Left ventricle myocardium inferior (tissue), 1 donor: ENCODE results near the gene VPS36. TPM values are rescaled to one million over a fixed set of nuclear protein-coding genes. Genes with fewer than 3 reads are reported as not detected.
A peak's percentile ranks its signal among the peaks of the same experiment; 100 is the strongest.

Experiments used
- DNase-seq: peaks from one replicate; pipeline ENCODE4 v3.0.0-alpha.2; 2020
- H3K27ac ChIP-seq: fragments of 200-600 bp; replicated peaks from 2 replicates; pipeline ENCODE4 v1.8.0; 2021
- H3K27me3 ChIP-seq: fragments of 200-600 bp; 2 replicates; pipeline ENCODE4 v1.8.0; 2021; ENCODE audit warnings: low read depth
- H3K36me3 ChIP-seq: fragments of 200-600 bp; 2 replicates; pipeline ENCODE4 v1.8.0; 2021
- H3K4me1 ChIP-seq: fragments of 200-600 bp; 2 replicates; pipeline ENCODE4 v1.8.0; 2021
- H3K4me3 ChIP-seq: fragments of 200-600 bp; 2 replicates; pipeline ENCODE4 v1.8.0; 2021; ENCODE audit warnings: mild to moderate bottlenecking, moderate library complexity
- H3K9me3 ChIP-seq: fragments of 200-600 bp; replicated peaks from 2 replicates; pipeline ENCODE4 v1.8.0; 2021
- intact Hi-C: fragments of 100-400 bp; cut with micrococcal nuclease; formaldehyde crosslinking; loops from one replicate; pipeline ENCODE4 v1.11.0; 2022
- total RNA-seq: library from RNA; stranded (reverse); fragmentation: NEBNext Ultra II Directional; extraction: Animal tissue kit (Norgen Biotek cat#: 25700); gene quantifications from one replicate; pipeline ENCODE4 v1.2.1, GENCODE V29; 2021
- TF ChIP-seq, protein P1 (sequence below): fragments of 200-600 bp; IDR thresholded peaks from 2 replicates; pipeline ENCODE4 v1.8.0; 2021; ENCODE audit warnings: antibody characterized with exemption, mild to moderate bottlenecking, borderline replicate concordance
- donor health status: DM: no; HTN: yes; CAD: no; lungs with severe emphysema.

The VPS36 gene
- total RNA-seq, 1 donor from 2014 or later: 32.3 TPM

DNA sequence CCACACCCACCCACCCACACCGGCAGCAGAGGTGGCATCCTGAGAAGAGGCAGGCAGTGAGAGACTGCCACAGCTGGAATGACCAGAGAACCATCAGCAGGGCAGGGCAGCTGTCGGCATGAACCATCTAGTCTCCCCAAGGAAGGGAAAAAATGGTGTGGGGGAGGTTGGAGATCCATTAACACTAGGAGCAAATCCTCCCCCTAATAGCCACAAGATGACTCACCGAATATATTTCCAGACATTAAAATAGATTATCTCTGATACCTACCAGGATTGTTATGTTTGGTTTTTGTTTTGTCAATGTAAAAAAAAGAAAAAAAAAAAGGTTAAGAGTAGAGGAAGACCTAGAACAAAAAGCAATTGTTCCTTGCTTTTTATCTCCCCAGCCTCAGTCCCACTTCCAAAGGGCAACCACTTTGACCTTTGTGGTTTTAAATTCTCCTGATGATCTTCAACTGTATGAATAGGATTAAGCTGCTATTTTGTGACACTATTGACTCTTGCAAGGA is 78.6 kb downstream of the VPS36 start:
- intact Hi-C loops: no loop called here
- no peak for DNase-seq

DNA sequence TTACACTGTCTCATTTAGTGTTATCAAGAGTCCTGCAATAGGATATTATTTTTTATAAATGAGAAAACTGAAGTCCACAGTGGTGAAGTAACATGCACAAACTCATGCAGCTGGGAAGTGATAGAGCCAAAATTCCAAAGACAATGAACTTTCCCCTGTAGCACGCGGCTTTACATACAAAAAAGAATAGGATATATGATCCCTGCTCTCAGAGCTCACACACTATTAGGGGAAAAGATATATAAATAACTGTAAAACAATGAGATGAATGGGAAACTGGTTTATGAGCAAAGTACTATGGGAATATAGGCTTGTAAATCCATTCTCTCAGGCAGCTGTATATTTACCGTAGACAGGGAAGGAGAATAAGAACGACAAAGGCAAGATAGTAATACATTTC is 84.1 kb downstream of the VPS36 start:
- Histone ChIP-seq H3K4me1 (peaks cover 4% of the 10 kb centered on the region), H3K27ac (no peak overlapping the region), H3K4me3 (no peak overlapping the region), H3K27me3 (no peaks in the 10 kb centered on the region), H3K9me3 (no peaks in the 10 kb centered on the region), H3K36me3 (no peaks in the 10 kb centered on the region)
- TF ChIP-seq, protein P1, sequence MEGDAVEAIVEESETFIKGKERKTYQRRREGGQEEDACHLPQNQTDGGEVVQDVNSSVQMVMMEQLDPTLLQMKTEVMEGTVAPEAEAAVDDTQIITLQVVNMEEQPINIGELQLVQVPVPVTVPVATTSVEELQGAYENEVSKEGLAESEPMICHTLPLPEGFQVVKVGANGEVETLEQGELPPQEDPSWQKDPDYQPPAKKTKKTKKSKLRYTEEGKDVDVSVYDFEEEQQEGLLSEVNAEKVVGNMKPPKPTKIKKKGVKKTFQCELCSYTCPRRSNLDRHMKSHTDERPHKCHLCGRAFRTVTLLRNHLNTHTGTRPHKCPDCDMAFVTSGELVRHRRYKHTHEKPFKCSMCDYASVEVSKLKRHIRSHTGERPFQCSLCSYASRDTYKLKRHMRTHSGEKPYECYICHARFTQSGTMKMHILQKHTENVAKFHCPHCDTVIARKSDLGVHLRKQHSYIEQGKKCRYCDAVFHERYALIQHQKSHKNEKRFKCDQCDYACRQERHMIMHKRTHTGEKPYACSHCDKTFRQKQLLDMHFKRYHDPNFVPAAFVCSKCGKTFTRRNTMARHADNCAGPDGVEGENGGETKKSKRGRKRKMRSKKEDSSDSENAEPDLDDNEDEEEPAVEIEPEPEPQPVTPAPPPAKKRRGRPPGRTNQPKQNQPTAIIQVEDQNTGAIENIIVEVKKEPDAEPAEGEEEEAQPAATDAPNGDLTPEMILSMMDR: no peak
- DNase-seq: no peak
- intact Hi-C loops: no loop called here

More for the DNA sequence above, 78.6 kb downstream of the VPS36 start:
- peak overlapping the region; percentile 12 for H3K27ac ChIP-seq
- no peaks in the 10 kb centered on the region for H3K27me3 ChIP-seq
- H3K4me3 ChIP-seq: no peak overlapping the region
- no peaks in the 10 kb centered on the region for H3K9me3 ChIP-seq
- H3K4me1 ChIP-seq: peaks cover 16% of the 10 kb centered on the region
- peaks cover 4% of the 10 kb centered on the region for H3K36me3 ChIP-seq
- TF ChIP-seq, protein P1: no peak

Other genes with a start within 250 kb of the VPS36 start
- 4.2 TPM for gene THSD1, start 44.5 kb downstream of the VPS36 start, total RNA-seq
- 8.2 TPM for gene CKAP2, start 4.8 kb upstream of the VPS36 start, total RNA-seq
- gene HNRNPA1L2, start 191.8 kb upstream of the VPS36 start, total RNA-seq: 3.2 TPM
- 57.8 TPM for gene SUGT1, start 202.2 kb upstream of the VPS36 start, total RNA-seq